ENCODE measurements around the gene PABPN1L. TPM values are rescaled to one million over a fixed set of nuclear protein-coding genes. Genes with fewer than 3 reads are reported as not detected.

PABPN1L gene
- total and polyA plus RNA-seq, 2 of the 13 experiments (the other 11 are each of a cell fraction or from before 2014, with no cell fraction given), result not detected

DNA sequence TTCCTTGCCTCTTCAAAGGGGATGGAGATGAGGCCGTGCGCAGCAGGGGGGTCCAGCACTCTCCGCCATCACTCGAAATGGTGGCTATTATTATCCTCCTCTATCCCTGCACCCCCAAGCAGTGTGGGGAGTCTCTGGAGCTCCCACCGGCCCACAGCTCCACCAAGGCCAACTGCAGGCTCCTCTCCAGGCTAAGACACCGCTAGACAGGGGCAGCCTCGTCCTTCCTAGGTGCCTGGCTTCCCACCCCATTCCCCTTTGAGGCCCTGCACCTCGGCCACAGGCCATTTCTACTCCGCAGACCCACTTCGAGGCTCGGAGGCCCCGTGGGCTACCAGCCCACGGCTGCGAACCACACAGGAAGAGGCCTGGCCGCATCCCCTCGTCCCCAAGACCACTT is 39.6 kb upstream of the PABPN1L start (continued):
- TF ChIP-seq, protein P1, sequence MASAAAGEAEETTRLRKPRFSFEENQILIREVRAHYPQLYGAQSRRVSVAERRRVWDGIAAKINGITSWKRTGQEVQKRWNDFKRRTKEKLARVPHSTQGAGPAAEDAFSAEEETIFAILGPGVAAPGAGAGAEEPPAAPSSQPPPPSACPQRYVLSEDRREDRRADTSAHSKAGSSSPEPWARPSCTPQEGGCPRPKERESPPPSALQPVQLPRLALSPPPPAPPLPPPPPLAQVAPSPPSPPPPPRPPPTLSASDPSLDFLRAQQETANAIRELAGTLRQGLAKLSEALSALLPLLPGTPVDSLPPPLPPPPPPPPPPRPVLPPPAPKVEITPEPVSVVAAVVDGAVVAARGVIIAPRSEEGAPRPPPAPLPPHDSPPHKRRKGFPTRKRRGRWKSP (CRISPR knock-in tag; IDR thresholded peaks at IDR 0.05), result no peak

DNA sequence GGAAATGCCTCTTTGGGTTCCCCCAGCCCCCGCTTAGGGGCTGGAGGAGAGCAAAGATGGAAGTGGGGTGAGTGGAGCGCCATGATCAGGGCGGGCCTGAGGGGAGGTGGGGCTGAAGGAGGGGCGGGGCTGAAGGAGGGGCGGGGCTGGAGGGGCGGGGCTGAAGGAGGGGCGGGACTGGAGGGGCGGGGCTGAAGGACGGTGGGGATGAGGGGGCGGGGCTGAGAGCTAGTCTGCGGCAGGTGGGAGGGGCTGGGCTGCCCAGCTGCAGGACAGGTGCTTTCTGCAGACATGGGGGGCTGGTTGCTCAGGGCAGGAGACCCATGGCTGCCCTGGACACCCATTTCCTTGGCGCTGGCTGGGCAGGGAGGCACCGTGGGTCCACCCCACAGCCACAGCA is 39.1 kb upstream of the PABPN1L start:
- H3K4me3 ChIP-seq (replicated peaks in 1 of 3; ENCODE audit: insufficient read depth in 1 of 3, low read depth in 2 of 3, low read length in 3 of 3), result no peak overlapping the region
- no TSS peak for BruUV-seq (replicated peaks)
- H3K27me3 ChIP-seq (ENCODE audit: control insufficient read depth in 1 of 2, insufficient read depth in 2 of 2, low read length in 2 of 2), result peaks cover 42 to 95% of the 10 kb centered on the region in 2 experiments
- H3K4me2 ChIP-seq (ENCODE audit: low read depth, low read length), result no peak overlapping the region
- no peaks in the 10 kb centered on the region for H3K36me3 ChIP-seq (replicated peaks in 1 of 2; ENCODE audit: control insufficient read depth in 1 of 2, insufficient read depth in 2 of 2, low read length in 2 of 2)
- H3K27ac ChIP-seq (ENCODE audit: extremely low read length, insufficient read depth, low read length), result no peak overlapping the region
- intact Hi-C loops (cut with micrococcal nuclease; ENCODE audit: unreplicated experiment) (no loop called here), in situ Hi-C loops (cut with HindIII; ENCODE audit: extremely low pct_ligation_motif_present, low pct_unique_long_range_greater_than_20kb) (no loop called here)
- no peak for DNase-seq (ENCODE audit: low spot score)
- H3K79me2 ChIP-seq (ENCODE audit: insufficient read depth, low read length), result no peaks in the 10 kb centered on the region
- no peak for FAIRE-seq
- 32% methylated on average over 13 of the region's 13 CpGs for WGBS (ENCODE audit: low lambda C conversion rate)
- H3K4me1 ChIP-seq (ENCODE audit: insufficient read depth, low read length), result peaks cover 10% of the 10 kb centered on the region
- H2AFZ ChIP-seq (ENCODE audit: low read length), result no peak overlapping the region
- ATAC-seq, result no peak
- no peaks in the 10 kb centered on the region; the same call in 1 of the 2 replicates for H4K20me1 ChIP-seq (ENCODE audit: insufficient read depth, low read length)
- ChIA-PET POLR2A (no interaction called here), CTCF (ENCODE audit: low intra/inter-chr PET ratio, low total read pairs) (no interaction called here)
- H3K9ac ChIP-seq (ENCODE audit: insufficient read depth, low read depth, low read length), result no peak overlapping the region
- no peaks in the 10 kb centered on the region for H3K9me3 ChIP-seq (ENCODE audit: low read length)
- no peak for TF ChIP-seq ZNF672 (CRISPR knock-in tag; IDR thresholded peaks at IDR 0.05)
- TF ChIP-seq PCBP1 (IDR thresholded peaks at IDR 0.05; ENCODE audit: borderline replicate concordance, low read depth, low read length), result no peak
- TF ChIP-seq, protein P2, sequence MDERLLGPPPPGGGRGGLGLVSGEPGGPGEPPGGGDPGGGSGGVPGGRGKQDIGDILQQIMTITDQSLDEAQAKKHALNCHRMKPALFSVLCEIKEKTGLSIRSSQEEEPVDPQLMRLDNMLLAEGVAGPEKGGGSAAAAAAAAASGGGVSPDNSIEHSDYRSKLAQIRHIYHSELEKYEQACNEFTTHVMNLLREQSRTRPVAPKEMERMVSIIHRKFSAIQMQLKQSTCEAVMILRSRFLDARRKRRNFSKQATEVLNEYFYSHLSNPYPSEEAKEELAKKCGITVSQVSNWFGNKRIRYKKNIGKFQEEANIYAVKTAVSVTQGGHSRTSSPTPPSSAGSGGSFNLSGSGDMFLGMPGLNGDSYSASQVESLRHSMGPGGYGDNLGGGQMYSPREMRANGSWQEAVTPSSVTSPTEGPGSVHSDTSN (CRISPR knock-in tag; IDR thresholded peaks at IDR 0.05), result no peak
- TF ChIP-seq, protein P3, sequence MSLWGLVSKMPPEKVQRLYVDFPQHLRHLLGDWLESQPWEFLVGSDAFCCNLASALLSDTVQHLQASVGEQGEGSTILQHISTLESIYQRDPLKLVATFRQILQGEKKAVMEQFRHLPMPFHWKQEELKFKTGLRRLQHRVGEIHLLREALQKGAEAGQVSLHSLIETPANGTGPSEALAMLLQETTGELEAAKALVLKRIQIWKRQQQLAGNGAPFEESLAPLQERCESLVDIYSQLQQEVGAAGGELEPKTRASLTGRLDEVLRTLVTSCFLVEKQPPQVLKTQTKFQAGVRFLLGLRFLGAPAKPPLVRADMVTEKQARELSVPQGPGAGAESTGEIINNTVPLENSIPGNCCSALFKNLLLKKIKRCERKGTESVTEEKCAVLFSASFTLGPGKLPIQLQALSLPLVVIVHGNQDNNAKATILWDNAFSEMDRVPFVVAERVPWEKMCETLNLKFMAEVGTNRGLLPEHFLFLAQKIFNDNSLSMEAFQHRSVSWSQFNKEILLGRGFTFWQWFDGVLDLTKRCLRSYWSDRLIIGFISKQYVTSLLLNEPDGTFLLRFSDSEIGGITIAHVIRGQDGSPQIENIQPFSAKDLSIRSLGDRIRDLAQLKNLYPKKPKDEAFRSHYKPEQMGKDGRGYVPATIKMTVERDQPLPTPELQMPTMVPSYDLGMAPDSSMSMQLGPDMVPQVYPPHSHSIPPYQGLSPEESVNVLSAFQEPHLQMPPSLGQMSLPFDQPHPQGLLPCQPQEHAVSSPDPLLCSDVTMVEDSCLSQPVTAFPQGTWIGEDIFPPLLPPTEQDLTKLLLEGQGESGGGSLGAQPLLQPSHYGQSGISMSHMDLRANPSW (CRISPR knock-in tag; IDR thresholded peaks at IDR 0.05; ENCODE audit: borderline replicate concordance), result no peak
- no peak for TF ChIP-seq CREB1 (IDR thresholded peaks at IDR 0.05)
- no peak for TF ChIP-seq CREB1 (CRISPR knock-in tag; IDR thresholded peaks at IDR 0.05)
- TF ChIP-seq MBD4 (IDR thresholded peaks at IDR 0.05; ENCODE audit: borderline replicate concordance, low read length), result no peak
- no peak for TF ChIP-seq ZNF709 (CRISPR knock-in tag; IDR thresholded peaks at IDR 0.05)
- TF ChIP-seq SRF (IDR thresholded peaks at IDR 0.05; ENCODE audit: low read depth, low read length), result no peak
- TF ChIP-seq, protein P4, sequence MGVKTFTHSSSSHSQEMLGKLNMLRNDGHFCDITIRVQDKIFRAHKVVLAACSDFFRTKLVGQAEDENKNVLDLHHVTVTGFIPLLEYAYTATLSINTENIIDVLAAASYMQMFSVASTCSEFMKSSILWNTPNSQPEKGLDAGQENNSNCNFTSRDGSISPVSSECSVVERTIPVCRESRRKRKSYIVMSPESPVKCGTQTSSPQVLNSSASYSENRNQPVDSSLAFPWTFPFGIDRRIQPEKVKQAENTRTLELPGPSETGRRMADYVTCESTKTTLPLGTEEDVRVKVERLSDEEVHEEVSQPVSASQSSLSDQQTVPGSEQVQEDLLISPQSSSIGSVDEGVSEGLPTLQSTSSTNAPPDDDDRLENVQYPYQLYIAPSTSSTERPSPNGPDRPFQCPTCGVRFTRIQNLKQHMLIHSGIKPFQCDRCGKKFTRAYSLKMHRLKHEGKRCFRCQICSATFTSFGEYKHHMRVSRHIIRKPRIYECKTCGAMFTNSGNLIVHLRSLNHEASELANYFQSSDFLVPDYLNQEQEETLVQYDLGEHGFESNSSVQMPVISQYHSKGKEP (CRISPR knock-in tag; IDR thresholded peaks at IDR 0.05), result no peak
- TF ChIP-seq SUZ12 (IDR thresholded peaks at IDR 0.05; ENCODE audit: low read depth, low read length), result no peak
- TF ChIP-seq ZNF431 (CRISPR knock-in tag; IDR thresholded peaks at IDR 0.05; ENCODE audit: borderline replicate concordance, low read depth), result no peak
- TF ChIP-seq, protein P5, sequence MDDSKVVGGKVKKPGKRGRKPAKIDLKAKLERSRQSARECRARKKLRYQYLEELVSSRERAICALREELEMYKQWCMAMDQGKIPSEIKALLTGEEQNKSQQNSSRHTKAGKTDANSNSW (CRISPR knock-in tag; IDR thresholded peaks at IDR 0.05; ENCODE audit: borderline replicate concordance), result no peak

All from HepG2 (cell line).